Muscle layer of duodenum (tissue), 2 donors: ENCODE results near the gene SRI.

Experiments used
- H3K27ac ChIP-seq: one replicate; pipeline ENCODE4 v1.7.0; 2013; ENCODE audit warnings: mild to moderate bottlenecking, low read length
- H3K27me3 ChIP-seq: one replicate; pipeline ENCODE4 v1.7.0; 2013; ENCODE audit warnings: low read depth, mild to moderate bottlenecking, control low read depth, low read length
- H3K36me3 ChIP-seq, 2 donors: one replicate each; pipeline ENCODE4 v1.7.0; 2013; ENCODE audit warnings: low read length in 2 of 2, control low read depth in 1 of 2, mild to moderate bottlenecking in 1 of 2; ENCODE audit not compliant: insufficient read depth in 2 of 2, control insufficient read depth in 1 of 2
- H3K4me1 ChIP-seq, 2 donors: one replicate each; pipeline ENCODE4 v1.7.0; 2013; ENCODE audit warnings: low read length in 2 of 2, mild to moderate bottlenecking in 2 of 2, control low read depth in 1 of 2, moderate library complexity in 1 of 2; ENCODE audit not compliant: insufficient read depth in 2 of 2, control insufficient read depth in 1 of 2
- H3K4me3 ChIP-seq, 2 donors: one replicate each; pipeline ENCODE4 v1.7.0; 2013; ENCODE audit warnings: low read length in 2 of 2, low read depth in 1 of 2, mild to moderate bottlenecking in 1 of 2
- H3K9me3 ChIP-seq, 2 donors: one replicate each; pipeline ENCODE4 v1.7.0; 2013; ENCODE audit warnings: low read length in 2 of 2, control low read depth in 1 of 2, mild to moderate bottlenecking in 1 of 2; ENCODE audit not compliant: control insufficient read depth in 1 of 2
- donor health status: healthy.

The SRI gene

DNA sequence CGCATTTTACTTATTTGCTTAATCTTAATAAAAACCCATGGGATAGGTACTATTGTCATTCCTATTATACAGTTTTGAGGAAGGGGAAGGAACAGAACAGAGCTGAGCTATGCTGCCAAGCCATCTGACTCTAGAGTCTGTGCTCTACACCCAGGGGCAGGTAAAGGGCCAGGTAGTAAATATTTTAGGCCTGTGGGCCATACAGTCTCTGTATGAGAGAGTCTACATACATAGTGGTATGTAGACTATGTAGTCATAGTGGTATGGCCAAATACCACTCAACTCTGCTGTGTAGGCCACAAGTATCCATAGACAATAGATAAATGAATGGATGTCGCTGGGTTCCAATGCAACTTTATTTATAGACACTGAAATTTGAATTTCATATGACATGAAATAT, 3.4 kb upstream of the SRI start:
- H3K4me1 ChIP-seq = peaks cover 1 to 2% of the 10 kb centered on the region in 2 donors
- H3K36me3 ChIP-seq = no peaks in the 10 kb centered on the region
- no peaks in the 10 kb centered on the region for H3K27me3 ChIP-seq
- H3K4me3 ChIP-seq = no peak overlapping the region
- no peaks in the 10 kb centered on the region for H3K9me3 ChIP-seq
- H3K27ac ChIP-seq = no peak overlapping the region

GRCh38 chr7:88218836-88219605, 817 bp downstream of the SRI start:
- no peaks in the 10 kb centered on the region for H3K9me3 ChIP-seq
- H3K4me3 ChIP-seq = peak overlapping the region; percentile 83 to 89
- H3K36me3 ChIP-seq = peaks cover 7 to 22% of the 10 kb centered on the region in 2 donors
- no peaks in the 10 kb centered on the region for H3K27me3 ChIP-seq
- peaks cover 9 to 12% of the 10 kb centered on the region in 2 donors for H3K4me1 ChIP-seq
- H3K27ac ChIP-seq = peak overlapping the region; percentile 83

DNA sequence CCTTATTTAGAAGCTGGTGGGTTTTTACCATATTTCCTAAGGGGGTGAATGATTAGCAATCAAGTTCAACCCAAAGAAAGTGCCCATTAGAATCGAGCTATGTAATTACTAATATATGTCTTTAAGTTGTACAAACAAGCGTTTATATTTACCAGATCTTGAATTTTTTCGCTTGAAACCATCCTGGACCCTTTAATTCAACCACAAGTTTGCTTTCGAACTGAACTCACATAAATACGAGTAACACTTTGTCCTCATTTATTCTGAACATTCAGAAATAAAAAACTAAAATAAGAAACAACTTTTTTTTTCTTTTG, 1.5 kb downstream of the SRI start:
- Histone ChIP-seq H3K4me1 (peaks cover 9 to 12% of the 10 kb centered on the region in 2 donors), H3K27ac (peak overlapping the region; percentile 83), H3K4me3 (peak overlapping the region; percentile 83 to 89), H3K27me3 (no peaks in the 10 kb centered on the region), H3K9me3 (no peaks in the 10 kb centered on the region), H3K36me3 (peaks cover 12 to 27% of the 10 kb centered on the region in 2 donors)

GRCh38 chr7:88217675-88218428, 2.0 kb downstream of the SRI start:
- Histone ChIP-seq H3K9me3 (no peaks in the 10 kb centered on the region), H3K4me3 (peak overlapping the region; percentile 83 to 89), H3K27ac (no peak overlapping the region), H3K27me3 (no peaks in the 10 kb centered on the region), H3K4me1 (peaks cover 9 to 12% of the 10 kb centered on the region in 2 donors), H3K36me3 (peaks cover 17 to 32% of the 10 kb centered on the region in 2 donors)

- H3K4me3 ChIP-seq = no peak overlapping the region
- H3K27ac ChIP-seq = no peak overlapping the region
- peaks cover 25 to 42% of the 10 kb centered on the region in 2 donors for H3K36me3 ChIP-seq
- no peaks in the 10 kb centered on the region for H3K27me3 ChIP-seq
- no peaks in the 10 kb centered on the region for H3K9me3 ChIP-seq
- H3K4me1 ChIP-seq = peaks cover 9 to 12% of the 10 kb centered on the region in 2 donors
Observed at GRCh38 chr7:88216276-88216675, 3.6 kb downstream of the SRI start.

GRCh38 chr7:88215295-88215694, 4.5 kb downstream of the SRI start:
- no peaks in the 10 kb centered on the region for H3K9me3 ChIP-seq
- no peaks in the 10 kb centered on the region for H3K27me3 ChIP-seq
- H3K36me3 ChIP-seq = peaks cover 27 to 43% of the 10 kb centered on the region in 2 donors
- no peak overlapping the region for H3K4me3 ChIP-seq
- H3K27ac ChIP-seq = no peak overlapping the region
- peaks cover 9 to 12% of the 10 kb centered on the region in 2 donors for H3K4me1 ChIP-seq

GRCh38 chr7:88214456-88214855, 5.4 kb downstream of the SRI start:
- H3K36me3 ChIP-seq = peaks cover 33 to 49% of the 10 kb centered on the region in 2 donors

GRCh38 chr7:88212918-88213317, 6.9 kb downstream of the SRI start:
- Histone ChIP-seq H3K9me3 (no peaks in the 10 kb centered on the region), H3K4me3 (no peak overlapping the region), H3K36me3 (peaks cover 48 to 63% of the 10 kb centered on the region in 2 donors), H3K4me1 (peaks cover 4 to 6% of the 10 kb centered on the region in 2 donors), H3K27ac (no peak overlapping the region), H3K27me3 (no peaks in the 10 kb centered on the region)

More at GRCh38 chr7:88214456-88214855, 5.4 kb downstream of the SRI start:
- Histone ChIP-seq H3K4me3 (no peak overlapping the region), H3K9me3 (no peaks in the 10 kb centered on the region), H3K27ac (no peak overlapping the region), H3K27me3 (no peaks in the 10 kb centered on the region), H3K4me1 (peaks cover 9 to 12% of the 10 kb centered on the region in 2 donors)

DNA sequence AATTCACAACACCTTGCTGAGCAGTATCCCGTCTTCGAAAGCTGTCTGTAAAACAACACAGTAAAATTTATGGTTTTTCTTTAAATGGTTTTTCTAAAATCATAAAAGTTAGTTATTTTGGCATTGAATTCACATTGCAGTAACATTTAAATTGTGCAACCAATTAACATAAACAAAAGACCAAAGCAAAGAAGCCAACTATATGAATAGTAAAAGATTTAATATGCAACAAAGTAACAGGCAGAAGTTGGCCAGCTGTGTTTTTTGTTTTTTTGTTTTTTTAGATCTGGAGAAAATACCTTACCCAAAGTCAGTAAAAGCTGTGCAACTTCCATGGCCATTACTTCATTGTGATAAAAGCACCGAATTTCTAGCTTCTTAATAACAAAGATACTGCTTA, 11.3 kb downstream of the SRI start:
- peaks cover 61 to 77% of the 10 kb centered on the region in 2 donors for H3K36me3 ChIP-seq

DNA sequence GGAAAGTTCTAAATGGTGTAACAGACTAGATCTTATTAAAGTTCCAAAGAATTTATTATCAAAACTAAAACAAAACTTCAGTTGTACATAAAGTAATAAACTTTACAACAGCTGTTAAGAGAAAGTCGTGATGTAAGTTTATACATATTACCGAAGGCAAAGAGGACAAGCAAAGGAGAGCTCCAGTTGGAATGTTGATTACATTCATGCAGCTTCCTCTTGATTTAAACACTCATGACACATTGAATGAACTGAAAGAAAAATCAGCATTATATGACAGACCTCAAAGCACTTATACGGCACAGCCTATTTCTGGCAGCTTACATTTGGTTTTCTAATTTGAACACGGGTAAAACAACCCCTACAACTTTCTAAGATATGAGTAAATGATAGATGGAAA, 13.6 kb downstream of the SRI start:
- Histone ChIP-seq H3K4me3 (no peak overlapping the region), H3K9me3 (no peaks in the 10 kb centered on the region), H3K36me3 (peaks cover 53 to 72% of the 10 kb centered on the region in 2 donors), H3K4me1 (no peaks in the 10 kb centered on the region), H3K27ac (no peak overlapping the region), H3K27me3 (no peaks in the 10 kb centered on the region)

More for the DNA sequence above, 11.3 kb downstream of the SRI start:
- Histone ChIP-seq H3K4me3 (no peak overlapping the region), H3K9me3 (no peaks in the 10 kb centered on the region), H3K27me3 (no peaks in the 10 kb centered on the region), H3K4me1 (no peaks in the 10 kb centered on the region), H3K27ac (no peak overlapping the region)

GRCh38 chr7:88205179-88205578, 14.7 kb downstream of the SRI start:
- Histone ChIP-seq H3K36me3 (peaks cover 50 to 71% of the 10 kb centered on the region in 2 donors), H3K4me3 (no peak overlapping the region), H3K27ac (no peak overlapping the region), H3K4me1 (no peaks in the 10 kb centered on the region), H3K27me3 (no peaks in the 10 kb centered on the region), H3K9me3 (no peaks in the 10 kb centered on the region)
